Breast epithelium (tissue), 3 donors: ENCODE measurements around the gene HES7.

ENCODE experiments used
- CTCF ChIP-seq, 3 donors: fragments of 450-650 bp; IDR thresholded peaks; one replicate each; pipeline ENCODE4 v1.5.1; 2016 to 2017; ENCODE audit warnings: antibody characterized with exemption in 3 of 3, mild to moderate bottlenecking in 3 of 3, moderate library complexity in 3 of 3
- POLR2A ChIP-seq: fragments of 450-650 bp; IDR thresholded peaks from one replicate; pipeline ENCODE4 v1.6.1; 2016; ENCODE audit warnings: antibody characterized with exemption, mild to moderate bottlenecking, moderate library complexity
- POLR2AphosphoS5 ChIP-seq, 3 donors: sonication (generic); formaldehyde crosslinking; IDR thresholded peaks; one replicate each; pipeline ENCODE4 v1.6.1; 2017; ENCODE audit warnings: antibody characterized with exemption in 3 of 3

- TF ChIP-seq CTCF (IDR thresholded peaks at IDR 0.05) (no peak), POLR2A (no peak), POLR2AphosphoS5 (IDR thresholded peaks at IDR 0.05) (no peak)
These were observed 23.1 kb downstream of the HES7 start for GRCh38 chr17:8100763-8101162.
